Transverse colon (tissue), 4 donors: Measurements from ENCODE around the gene NOTCH1.

Experiments used
- CTCF ChIP-seq, 5 experiments: fragments of 200-600 bp in 3 of 5; fragments of 450-650 bp in 2 of 5; sonication (generic) in 3 of 5; IDR thresholded peaks; 1 replicate in 2 of 5; 2 replicates in 3 of 5; pipeline ENCODE4 v1.5.1; 2016 to 2017; ENCODE audit warnings: antibody characterized with exemption in 5 of 5, inconsistent platforms in 3 of 5, mild to moderate bottlenecking in 2 of 5, moderate library complexity in 1 of 5
- POLR2A ChIP-seq: fragments of 450-650 bp; IDR thresholded peaks from one replicate; pipeline ENCODE4 v1.6.1; 2016; ENCODE audit warnings: antibody characterized with exemption, mild to moderate bottlenecking, moderate library complexity
- POLR2AphosphoS5 ChIP-seq, 3 donors: sonication (generic); formaldehyde crosslinking; IDR thresholded peaks; one replicate each; pipeline ENCODE4 v1.6.1; 2016; ENCODE audit warnings: antibody characterized with exemption in 3 of 3

GRCh38 chr9:136521537-136521936 is 24.3 kb downstream of the NOTCH1 start:
- TF ChIP-seq CTCF (IDR thresholded peaks at IDR 0.05): no peak
- peak; percentile 56 to 64 (median 59) for TF ChIP-seq POLR2AphosphoS5 (IDR thresholded peaks at IDR 0.05)
- peak; percentile 43 for TF ChIP-seq POLR2A
